B cell (primary cell): ENCODE measurements around the gene NKTR. TPM values are rescaled to one million over a fixed set of nuclear protein-coding genes. Genes with fewer than 3 reads are reported as not detected.

Source experiments
- ATAC-seq: fragments of 200-7000 bp; cut with Tn5 transposase; one replicate; pipeline ENCODE4 v1.10.0; 2021; ENCODE audit warnings: low read depth, mild to moderate bottlenecking, moderate number of reproducible peaks, moderate library complexity
- CTCF ChIA-PET: fragments of 350-600 bp; sonication (Branson Sonifier 250); formaldehyde crosslinking; loops from one replicate; lab custom pipeline; 2021; ENCODE audit warnings: antibody characterized with exemption, inconsistent platforms; lab: Charles Lee
- POLR2A ChIA-PET: fragments of 350-600 bp; sonication (Branson Sonifier 250); formaldehyde crosslinking; loops from one replicate; lab custom pipeline; 2021; ENCODE audit warnings: antibody characterized with exemption; lab: Charles Lee
- DNase-seq: peaks from one replicate; pipeline ENCODE4 v3.0.0; 2013
- H2AFZ ChIP-seq: 2 replicates; pipeline ENCODE4 v1.6.1; 2012; ENCODE audit warnings: mild to moderate bottlenecking, low read depth, low read length; ENCODE audit not compliant: insufficient read depth, poor library complexity, severe bottlenecking
- H3K27ac ChIP-seq, 2 donors: 1 replicate in 1 of 2; 2 replicates in 1 of 2; pipeline ENCODE4 v1.5.1; 2012 to 2013; ENCODE audit warnings: low read length in 2 of 2, mild to moderate bottlenecking in 2 of 2, moderate library complexity in 1 of 2
- H3K27me3 ChIP-seq, 4 experiments: fragments of 200-600 bp in 1 of 4; sonication (generic) in 1 of 4; replicated peaks in 1 of 4; 1 replicate in 2 of 4; 2 replicates in 2 of 4; pipeline versions ENCODE4 v1.6.1 to v1.7.0; 2013 to 2016; ENCODE audit warnings: low read length in 3 of 4, mild to moderate bottlenecking in 2 of 4, mixed read lengths in 1 of 4, moderate library complexity in 1 of 4; ENCODE audit not compliant: insufficient read depth in 4 of 4, control insufficient read depth in 3 of 4; ENCODE audit errors: control extremely low read depth in 1 of 4
- H3K36me3 ChIP-seq, 2 experiments: replicated peaks in 1 of 2; 1 replicate in 1 of 2; 2 replicates in 1 of 2; pipeline versions ENCODE4 v1.6.1 to v1.7.1; 2013; ENCODE audit warnings: low read length in 1 of 2; ENCODE audit not compliant: insufficient read depth in 2 of 2, control insufficient read depth in 1 of 2; ENCODE audit errors: control extremely low read depth in 1 of 2, extremely low read depth in 1 of 2
- H3K4me1 ChIP-seq, 2 donors: fragments of 200-600 bp in 1 of 2; sonication (generic) in 1 of 2; 1 replicate in 1 of 2; 2 replicates in 1 of 2; pipeline versions ENCODE4 v1.5.1 to v1.6.1; 2013 to 2017; ENCODE audit warnings: low read length in 2 of 2; ENCODE audit not compliant: control insufficient read depth in 2 of 2, insufficient read depth in 2 of 2
- H3K4me2 ChIP-seq: replicated peaks from 2 replicates; pipeline ENCODE3; 2012; ENCODE audit warnings: mild to moderate bottlenecking, low read depth, low read length; ENCODE audit not compliant: poor library complexity, severe bottlenecking
- H3K4me3 ChIP-seq, 5 experiments: fragments of 200-600 bp in 1 of 5; sonication (generic) in 1 of 5; 1 replicate in 3 of 5; 2 replicates in 2 of 5; pipeline versions ENCODE4 v1.5.1 to v1.7.0; 2011 to 2016; ENCODE audit warnings: low read length in 4 of 5, mild to moderate bottlenecking in 4 of 5, low read depth in 2 of 5, control low read depth in 1 of 5, moderate library complexity in 1 of 5; ENCODE audit not compliant: insufficient read depth in 1 of 5; ENCODE audit errors: control extremely low read depth in 1 of 5, extremely low read depth in 1 of 5
- H3K79me2 ChIP-seq: fragments of 200-600 bp; sonication (generic); one replicate; pipeline ENCODE4 v1.6.0; 2016; ENCODE audit warnings: low read length; ENCODE audit not compliant: control insufficient read depth, insufficient read depth
- H3K9ac ChIP-seq: fragments of 200-600 bp; sonication (generic); 2 replicates; pipeline ENCODE4 v1.6.1; 2017; ENCODE audit warnings: mild to moderate bottlenecking, low read length, moderate library complexity
- H3K9me3 ChIP-seq, 3 donors: one replicate each; pipeline versions ENCODE4 v1.6.1 to v1.7.1; 2013; ENCODE audit warnings: low read length in 2 of 3; ENCODE audit not compliant: control insufficient read depth in 2 of 3, insufficient read depth in 1 of 3; ENCODE audit errors: control extremely low read depth in 1 of 3
- H4K20me1 ChIP-seq: 2 replicates; pipeline ENCODE4 v1.6.0; 2012; ENCODE audit warnings: mild to moderate bottlenecking, low read length; ENCODE audit not compliant: insufficient read depth, control insufficient read depth, poor library complexity, severe bottlenecking
- H3K27ac Mint-ChIP-seq: one replicate; pipeline ENCODE4 v1.8.0; 2021; ENCODE audit warnings: mixed read lengths
- H3K27me3 Mint-ChIP-seq: one replicate; pipeline ENCODE4 v1.8.0; 2021; ENCODE audit warnings: mixed read lengths
- H3K4me1 Mint-ChIP-seq: one replicate; pipeline ENCODE4 v1.8.0; 2021; ENCODE audit warnings: mixed read lengths
- H3K4me3 Mint-ChIP-seq: one replicate; pipeline ENCODE4 v1.8.0; 2021; ENCODE audit warnings: mixed read lengths
- H3K9me3 Mint-ChIP-seq: one replicate; pipeline ENCODE4 v1.8.0; 2022; ENCODE audit warnings: mixed read lengths; ENCODE audit not compliant: insufficient read depth
- CTCF ChIP-seq: fragments of 200-600 bp; IDR thresholded peaks from one replicate; pipeline ENCODE4 v1.8.0; 2022; ENCODE audit warnings: antibody characterized with exemption, mild to moderate bottlenecking
- EZH2 ChIP-seq: IDR thresholded peaks from 2 replicates; pipeline ENCODE4 v1.6.1; 2012; ENCODE audit warnings: borderline replicate concordance, low read depth, mild to moderate bottlenecking, moderate library complexity, low read length; ENCODE audit not compliant: insufficient read depth, poor library complexity, severe bottlenecking
- WGBS: methylation state at CpG from one replicate; pipeline ENCODE4 v1.1.5; 2013; ENCODE audit warnings: missing lambda C conversion rate; ENCODE audit not compliant: insufficient coverage; 5-methylcytosine and 5-hydroxymethylcytosine counted together
- intact Hi-C: fragments of 100-400 bp; cut with micrococcal nuclease; formaldehyde crosslinking; loops from one replicate; pipeline ENCODE4 v1.10.0; 2022
- polyA plus RNA-seq: library from polyadenylated mRNA; depleted of rRNA; stranded (reverse); fragments of >200 nt; gene quantifications from 2 replicates; pipeline ENCODE4 v1.2.3, GENCODE V29; 2012
- total RNA-seq, 2 donors: library from RNA; stranded (reverse); fragments of 120-200 nt in 1 of 2; gene quantifications; 1 replicate in 1 of 2; 2 replicates in 1 of 2; pipeline versions ENCODE4 v1.2.3 to v1.2.4, GENCODE V29; 2013 to 2022

Gene NKTR
- total and polyA plus RNA-seq, 2 donors (not counting 1 experiment from before 2014, with no cell fraction given) = 58.0 to 227 TPM

- Mint-ChIP-seq H3K4me3 (no peak overlapping the region), H3K9me3 (no peaks in the 10 kb centered on the region), H3K27ac (no peak overlapping the region), H3K4me1 (no peaks in the 10 kb centered on the region), H3K27me3 (no peaks in the 10 kb centered on the region)
- no peaks in the 10 kb centered on the region for H4K20me1 ChIP-seq
- no peak overlapping the region for H3K4me2 ChIP-seq
- intact Hi-C loops = no loop called here
- ChIA-PET POLR2A (no interaction called here), CTCF (interaction anchor here (0.9 kb wide), 1 partner anchor 12 kb away, joined by 3 read pairs; no protein-coding TSS in a partner anchor)
- H3K36me3 ChIP-seq = peaks cover 22 to 88% of the 10 kb centered on the region in 2 experiments
- H3K79me2 ChIP-seq = no peaks in the 10 kb centered on the region
- no peaks in the 10 kb centered on the region for H3K9me3 ChIP-seq
- no peak overlapping the region for H3K27ac ChIP-seq
- no peak for TF ChIP-seq CTCF
- TF ChIP-seq EZH2 = no peak
- no peak overlapping the region for H3K4me3 ChIP-seq
- no peak overlapping the region for H3K9ac ChIP-seq
- H3K4me1 ChIP-seq = no peaks in the 10 kb centered on the region
- H3K27me3 ChIP-seq = no peaks in the 10 kb centered on the region
- WGBS = 93% methylated on average over 6 of the region's 6 CpGs
- no peak for DNase-seq
- no peak for ATAC-seq
- no peak overlapping the region for H2AFZ ChIP-seq
Observed at GRCh38 chr3:42639192-42639591, 38.7 kb downstream of the NKTR start.

GRCh38 chr3:42640129-42640528, 39.6 kb downstream of the NKTR start:
- ATAC-seq (no peak), DNase-seq (no peak)
- H3K27me3 Mint-ChIP-seq = no peaks in the 10 kb centered on the region
- Histone ChIP-seq H3K9me3 (no peaks in the 10 kb centered on the region), H3K4me1 (no peaks in the 10 kb centered on the region), H2AFZ (no peak overlapping the region), H4K20me1 (no peaks in the 10 kb centered on the region), H3K79me2 (no peaks in the 10 kb centered on the region), H3K9ac (no peak overlapping the region), H3K4me3 (no peak overlapping the region), H3K36me3 (peaks cover 21 to 89% of the 10 kb centered on the region in 2 experiments), H3K4me2 (no peak overlapping the region), H3K27ac (no peak overlapping the region), H3K27me3 (no peaks in the 10 kb centered on the region)
- ChIA-PET POLR2A (no interaction called here), CTCF (interaction anchor here (0.9 kb wide), 1 partner anchor 11 kb away, joined by 3 read pairs; no protein-coding TSS in a partner anchor)
- no peak overlapping the region for H3K27ac Mint-ChIP-seq
- H3K9me3 Mint-ChIP-seq = no peaks in the 10 kb centered on the region
- no peak overlapping the region for H3K4me3 Mint-ChIP-seq
- no peaks in the 10 kb centered on the region for H3K4me1 Mint-ChIP-seq
- TF ChIP-seq EZH2 = no peak
- TF ChIP-seq CTCF = no peak
- intact Hi-C loops = no loop called here
